ENCODE results near the gene FLT4.

The FLT4 gene

DNA sequence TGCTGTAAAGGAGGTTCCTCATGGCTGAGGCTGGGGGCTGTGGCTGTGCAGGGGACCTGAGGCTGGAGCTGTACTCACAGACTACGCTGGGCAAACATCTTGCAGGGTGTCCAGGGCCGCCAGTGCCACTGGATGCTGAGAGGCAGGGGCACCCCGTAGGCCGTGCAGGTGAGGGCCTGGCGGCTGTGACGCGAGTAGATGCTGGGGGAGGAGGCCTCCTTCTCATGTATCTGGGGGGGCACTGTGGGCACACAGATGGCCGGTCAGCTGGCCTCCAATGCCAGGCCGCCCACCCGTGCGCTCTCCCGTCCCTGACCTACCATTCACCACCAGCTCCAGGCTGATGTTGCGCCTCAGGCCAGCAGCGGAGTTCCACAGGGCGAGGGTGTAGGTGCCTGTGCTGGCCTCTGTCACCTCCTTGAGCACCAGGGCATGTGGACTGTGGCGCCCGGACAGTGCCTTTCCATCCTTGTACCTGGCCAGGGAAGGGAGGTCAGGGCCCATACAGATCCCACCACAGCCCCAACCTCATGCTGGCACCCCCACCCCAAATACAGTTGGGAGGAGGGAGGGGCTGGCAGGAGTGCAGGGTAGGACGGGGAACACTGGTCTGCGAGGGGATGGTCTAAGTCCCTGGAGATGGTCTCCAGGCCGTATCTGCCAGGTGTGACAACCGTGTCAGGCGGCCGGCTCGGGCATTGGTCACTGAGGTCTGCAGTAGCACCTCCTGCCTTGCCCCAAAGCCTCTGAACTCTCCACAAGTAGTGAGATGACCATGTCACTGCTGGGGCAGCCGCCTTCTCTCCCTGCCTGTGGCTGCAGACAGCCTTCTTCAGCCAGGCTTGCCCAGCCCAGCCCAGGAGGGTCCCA lies 23.4 kb downstream of the FLT4 start:
- DNase-seq (ENCODE audit: low spot score) = no peak
- in situ Hi-C loops (cut with MboI; ENCODE audit: low pct_unique_long_range_greater_than_20kb, low sequenced_read_pairs, unreplicated experiment) = no loop called here
- TF ChIP-seq, protein P1, sequence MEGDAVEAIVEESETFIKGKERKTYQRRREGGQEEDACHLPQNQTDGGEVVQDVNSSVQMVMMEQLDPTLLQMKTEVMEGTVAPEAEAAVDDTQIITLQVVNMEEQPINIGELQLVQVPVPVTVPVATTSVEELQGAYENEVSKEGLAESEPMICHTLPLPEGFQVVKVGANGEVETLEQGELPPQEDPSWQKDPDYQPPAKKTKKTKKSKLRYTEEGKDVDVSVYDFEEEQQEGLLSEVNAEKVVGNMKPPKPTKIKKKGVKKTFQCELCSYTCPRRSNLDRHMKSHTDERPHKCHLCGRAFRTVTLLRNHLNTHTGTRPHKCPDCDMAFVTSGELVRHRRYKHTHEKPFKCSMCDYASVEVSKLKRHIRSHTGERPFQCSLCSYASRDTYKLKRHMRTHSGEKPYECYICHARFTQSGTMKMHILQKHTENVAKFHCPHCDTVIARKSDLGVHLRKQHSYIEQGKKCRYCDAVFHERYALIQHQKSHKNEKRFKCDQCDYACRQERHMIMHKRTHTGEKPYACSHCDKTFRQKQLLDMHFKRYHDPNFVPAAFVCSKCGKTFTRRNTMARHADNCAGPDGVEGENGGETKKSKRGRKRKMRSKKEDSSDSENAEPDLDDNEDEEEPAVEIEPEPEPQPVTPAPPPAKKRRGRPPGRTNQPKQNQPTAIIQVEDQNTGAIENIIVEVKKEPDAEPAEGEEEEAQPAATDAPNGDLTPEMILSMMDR (IDR thresholded peaks at IDR 0.05; ENCODE audit: extremely low read depth, insufficient read depth, missing control alignments) = no peak

DNA sequence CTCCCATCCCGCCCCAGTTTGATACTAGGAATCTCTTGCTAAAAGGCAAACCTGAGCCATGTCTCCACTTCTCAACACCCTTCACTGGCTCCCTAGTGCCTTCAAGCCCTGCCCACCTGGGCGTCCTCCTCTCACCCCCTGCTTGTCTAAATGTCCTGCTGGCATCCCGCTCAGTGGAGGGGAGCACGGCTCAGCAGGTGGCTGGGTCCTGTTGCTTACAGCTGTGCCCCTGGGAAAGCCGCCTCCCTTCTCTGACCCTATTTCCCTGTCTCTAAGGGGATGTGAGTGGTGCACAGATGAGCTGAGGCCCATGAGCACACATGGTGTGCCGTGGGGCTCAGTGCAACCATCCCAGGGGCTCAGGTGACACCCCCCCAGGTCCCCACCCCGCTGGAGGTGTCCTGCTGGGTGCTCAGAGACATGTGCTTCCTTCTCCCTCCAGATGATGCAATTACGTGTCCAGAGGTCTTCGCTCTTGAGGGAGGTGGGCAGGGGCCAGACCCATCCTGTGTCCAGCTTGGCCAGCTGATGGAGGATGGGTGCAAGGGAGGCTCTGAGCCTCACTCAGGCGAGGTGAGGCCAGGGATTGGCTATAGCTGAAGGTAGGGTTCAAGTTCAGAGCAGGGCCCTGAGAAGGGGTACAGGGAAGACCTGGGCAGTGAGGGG lies 24.1 kb downstream of the FLT4 start:
- DNase-seq (ENCODE audit: low spot score) = no peak
- in situ Hi-C loops (cut with MboI; ENCODE audit: low pct_unique_long_range_greater_than_20kb, low sequenced_read_pairs, unreplicated experiment) = no loop called here
- TF ChIP-seq, protein P1 (IDR thresholded peaks at IDR 0.05; ENCODE audit: extremely low read depth, insufficient read depth, missing control alignments) = no peak

DNA sequence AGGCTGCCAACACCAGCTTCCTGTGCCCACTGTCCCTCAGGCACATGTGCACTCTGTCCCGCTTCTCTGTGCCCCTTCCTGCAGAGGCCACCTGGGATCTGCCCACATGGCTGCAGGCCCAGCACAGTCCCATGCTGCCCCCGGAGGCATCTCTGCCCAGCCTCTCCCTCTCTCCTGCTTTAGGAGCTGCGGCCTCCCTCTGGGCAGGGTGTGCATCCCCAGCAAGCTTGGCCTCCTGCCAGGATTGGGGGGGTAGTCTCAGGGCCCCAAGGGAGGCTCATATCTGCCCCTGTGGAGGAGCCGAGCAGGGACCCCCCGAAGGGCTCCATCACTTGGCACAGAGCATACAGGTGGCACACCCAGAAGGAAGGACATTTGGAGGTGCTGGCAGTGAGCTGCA lies 24.8 kb downstream of the FLT4 start:
- in situ Hi-C loops (cut with MboI; ENCODE audit: low pct_unique_long_range_greater_than_20kb, low sequenced_read_pairs, unreplicated experiment) = no loop called here
- TF ChIP-seq, protein P1 (IDR thresholded peaks at IDR 0.05; ENCODE audit: extremely low read depth, insufficient read depth, missing control alignments) = no peak
- DNase-seq (ENCODE audit: low spot score) = no peak

DNA sequence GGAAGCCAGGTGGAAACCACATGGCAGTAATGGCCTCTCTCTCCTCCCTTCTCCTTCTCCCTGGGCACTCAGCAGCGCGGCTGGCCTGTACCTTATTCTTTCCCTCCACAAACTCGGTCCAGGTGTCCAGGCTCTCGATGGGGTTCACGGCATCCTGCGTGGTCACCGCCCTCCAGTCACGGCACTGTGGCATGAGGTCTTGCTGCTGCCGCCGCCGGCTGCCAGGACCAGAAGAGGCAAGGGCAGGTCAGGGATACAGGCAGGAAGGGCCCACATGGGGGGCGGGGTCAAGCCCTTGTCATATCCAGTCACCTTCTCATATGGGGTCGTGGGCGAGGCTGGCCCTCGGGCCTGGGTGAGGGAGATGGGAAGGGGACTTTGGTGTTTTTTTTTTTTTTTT lies 25.6 kb downstream of the FLT4 start:
- no peak for DNase-seq (ENCODE audit: low spot score)
- in situ Hi-C loops (cut with MboI; ENCODE audit: low pct_unique_long_range_greater_than_20kb, low sequenced_read_pairs, unreplicated experiment) = no loop called here
- TF ChIP-seq, protein P1 (IDR thresholded peaks at IDR 0.05; ENCODE audit: extremely low read depth, insufficient read depth, missing control alignments) = no peak

DNA sequence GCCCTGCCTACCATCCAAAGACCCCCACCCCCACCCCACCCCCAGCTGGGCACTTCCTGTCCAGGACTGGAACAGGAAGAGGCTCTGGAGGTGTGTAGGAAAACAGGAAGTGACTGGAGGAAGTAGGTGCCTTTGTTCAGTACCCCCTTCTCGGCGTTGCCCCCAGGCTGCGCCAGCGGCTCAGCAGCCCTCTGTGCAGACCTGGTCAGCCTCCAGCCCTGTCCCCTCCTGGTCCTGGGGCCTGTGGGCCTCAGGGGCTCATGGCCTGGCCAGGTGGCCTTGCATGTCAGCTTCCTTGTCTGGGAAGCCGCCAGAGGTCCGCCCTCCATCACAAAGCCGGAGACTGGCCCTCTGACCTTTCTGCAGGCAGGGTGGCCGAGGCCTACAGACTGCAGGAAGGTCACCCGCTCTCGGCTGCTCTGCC lies 26.0 kb downstream of the FLT4 start:
- DNase-seq (ENCODE audit: low spot score) = no peak
- in situ Hi-C loops (cut with MboI; ENCODE audit: low pct_unique_long_range_greater_than_20kb, low sequenced_read_pairs, unreplicated experiment) = no loop called here
- TF ChIP-seq, protein P1 (IDR thresholded peaks at IDR 0.05; ENCODE audit: extremely low read depth, insufficient read depth, missing control alignments) = no peak

DNA sequence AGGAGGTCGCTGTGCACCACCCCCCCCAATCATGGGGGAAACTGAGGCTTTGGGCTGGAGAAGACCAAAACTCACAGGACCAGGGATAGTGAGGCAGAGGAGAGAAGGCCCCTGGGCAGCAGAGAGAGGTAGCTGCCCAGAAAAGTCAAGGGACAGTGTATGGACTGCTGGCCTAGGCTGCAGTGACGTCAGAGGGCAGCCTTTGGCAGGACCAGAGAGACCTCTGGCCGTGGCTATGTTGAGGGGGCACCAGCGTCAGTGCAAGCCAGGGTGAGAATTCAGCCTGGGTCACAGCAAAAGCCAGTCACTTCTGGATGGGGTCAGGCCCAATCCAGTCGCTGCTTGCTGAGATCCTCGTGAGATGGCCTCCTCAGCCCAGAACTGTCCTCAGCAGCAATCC lies 26.5 kb downstream of the FLT4 start:
- in situ Hi-C loops (cut with MboI; ENCODE audit: low pct_unique_long_range_greater_than_20kb, low sequenced_read_pairs, unreplicated experiment) = no loop called here
- no peak for DNase-seq (ENCODE audit: low spot score)
- TF ChIP-seq, protein P1 (IDR thresholded peaks at IDR 0.05; ENCODE audit: extremely low read depth, insufficient read depth, missing control alignments) = no peak

Data from GM13977 (cell line).